CD4-positive, alpha-beta T cell treated with Interleukin-12 subunit alpha and Interleukin-12 subunit beta, for 1 hour (primary cell): Measurements from ENCODE around the gene KIF21A.
A peak's percentile ranks its signal among the peaks of the same experiment; 100 is the strongest.

ENCODE experiments used
- DNase-seq: peaks from one replicate; pipeline ENCODE4 v3.0.0-alpha.2; 2020

The KIF21A gene

DNA sequence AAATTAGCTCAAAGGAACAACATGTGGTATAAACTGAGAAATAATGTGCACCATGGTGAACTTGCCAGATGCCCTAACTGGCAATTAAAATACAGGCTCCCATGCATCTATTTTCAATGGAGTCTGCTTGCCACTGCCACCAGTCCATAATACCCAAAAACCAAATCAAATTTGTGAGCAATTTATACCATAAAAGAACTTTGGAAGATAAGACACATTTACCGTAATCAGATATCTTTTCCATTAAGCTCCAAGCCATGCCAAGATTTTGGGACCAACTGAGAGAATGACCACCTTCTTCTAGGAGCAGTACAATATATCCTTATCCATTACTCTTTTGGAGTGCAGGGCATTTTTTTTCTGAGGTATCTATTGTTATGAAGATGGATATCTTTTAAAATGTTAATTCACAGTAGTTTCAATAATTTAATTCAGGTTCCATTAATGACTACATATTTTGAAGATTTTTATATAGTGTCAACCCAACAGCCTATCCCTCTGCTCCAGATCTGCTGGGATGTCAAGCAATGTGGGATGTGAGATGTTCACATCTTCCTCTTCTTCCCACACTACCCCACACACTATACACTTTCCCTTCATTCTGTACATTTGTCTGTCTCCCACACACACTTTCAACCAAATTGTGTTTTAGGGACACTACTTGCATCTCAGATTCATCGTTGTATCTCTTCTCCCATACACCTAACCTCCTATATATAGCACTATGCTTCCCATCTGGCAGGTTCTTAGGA, 53.3 kb downstream of the KIF21A start:
- DNase-seq, result no peak

DNA sequence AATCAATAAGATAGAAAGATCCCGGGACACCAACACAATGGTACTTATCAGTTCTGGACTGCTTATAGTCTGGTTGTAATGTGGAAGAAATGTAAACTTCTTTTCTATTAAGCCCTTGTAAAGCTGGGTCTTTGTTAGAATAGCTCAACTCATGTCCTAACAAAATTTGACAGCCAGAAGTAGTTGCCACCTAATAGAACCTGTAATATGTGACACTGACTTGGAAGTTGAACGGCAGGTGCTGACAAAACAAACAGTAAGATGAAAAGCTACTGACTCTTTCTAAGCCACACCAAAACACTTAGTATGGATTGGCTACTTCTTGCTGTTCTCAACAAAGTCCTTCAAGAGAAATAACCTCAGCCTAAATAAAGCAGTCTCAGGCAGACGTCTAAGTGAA, 56.6 kb downstream of the KIF21A start:
- no peak for DNase-seq

DNA sequence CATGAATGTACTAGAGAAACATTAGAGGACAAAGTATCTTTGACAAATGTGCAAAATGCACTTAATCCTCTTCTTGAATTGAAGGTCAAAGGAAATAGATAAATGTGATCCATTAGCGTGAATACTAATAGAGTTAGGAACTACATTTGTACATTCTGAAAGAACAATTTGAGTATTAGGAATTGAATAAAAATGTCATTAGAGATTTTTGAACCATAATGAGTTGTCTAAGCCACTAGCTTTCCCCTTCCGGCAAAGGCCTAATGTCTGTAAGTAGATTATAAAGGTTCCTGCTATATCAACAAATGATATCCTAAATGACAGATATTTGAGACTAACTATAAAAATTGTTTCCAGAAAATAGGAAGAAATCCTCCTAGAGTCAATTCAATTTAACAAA, 59.8 kb downstream of the KIF21A start:
- DNase-seq, result no peak

DNA sequence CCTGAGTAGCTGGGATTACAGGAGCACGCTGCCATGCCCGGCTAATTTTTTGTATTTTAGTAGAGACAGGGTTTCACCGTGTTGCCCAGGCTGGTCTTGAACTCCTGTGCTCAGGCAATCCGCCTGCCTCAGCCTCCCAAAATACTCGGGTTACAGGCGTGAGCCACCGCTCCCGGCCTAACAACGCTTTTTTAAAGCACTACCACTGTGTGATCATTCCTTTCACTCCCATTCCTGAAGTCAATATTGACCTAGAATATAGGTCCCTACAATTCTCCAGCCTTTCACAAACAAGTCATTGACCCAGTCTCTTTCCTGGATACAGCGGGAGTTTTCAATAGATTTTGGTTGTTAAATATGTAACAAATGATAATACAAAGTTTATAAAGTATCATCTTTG, 62.8 kb downstream of the KIF21A start:
- DNase-seq, result no peak

DNA sequence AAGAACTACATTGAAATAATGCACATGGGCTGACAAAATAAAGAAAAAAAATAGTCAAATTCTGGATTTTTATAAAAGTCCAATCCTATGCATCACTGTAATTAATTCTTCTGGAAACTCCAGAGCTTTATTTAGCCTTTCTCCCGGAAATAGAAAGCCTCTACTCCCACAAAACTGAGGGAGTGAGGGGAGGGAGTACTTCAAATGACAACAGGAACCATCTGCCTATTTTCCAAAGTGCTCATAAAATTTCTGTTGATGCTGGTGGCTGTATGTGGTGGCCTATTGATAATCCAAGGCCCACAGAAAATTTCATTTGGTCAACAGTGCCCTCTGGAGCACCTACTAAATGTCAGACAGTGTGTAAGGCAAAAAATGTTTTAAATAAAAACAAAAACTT, 64.6 kb downstream of the KIF21A start:
- no peak for DNase-seq

DNA sequence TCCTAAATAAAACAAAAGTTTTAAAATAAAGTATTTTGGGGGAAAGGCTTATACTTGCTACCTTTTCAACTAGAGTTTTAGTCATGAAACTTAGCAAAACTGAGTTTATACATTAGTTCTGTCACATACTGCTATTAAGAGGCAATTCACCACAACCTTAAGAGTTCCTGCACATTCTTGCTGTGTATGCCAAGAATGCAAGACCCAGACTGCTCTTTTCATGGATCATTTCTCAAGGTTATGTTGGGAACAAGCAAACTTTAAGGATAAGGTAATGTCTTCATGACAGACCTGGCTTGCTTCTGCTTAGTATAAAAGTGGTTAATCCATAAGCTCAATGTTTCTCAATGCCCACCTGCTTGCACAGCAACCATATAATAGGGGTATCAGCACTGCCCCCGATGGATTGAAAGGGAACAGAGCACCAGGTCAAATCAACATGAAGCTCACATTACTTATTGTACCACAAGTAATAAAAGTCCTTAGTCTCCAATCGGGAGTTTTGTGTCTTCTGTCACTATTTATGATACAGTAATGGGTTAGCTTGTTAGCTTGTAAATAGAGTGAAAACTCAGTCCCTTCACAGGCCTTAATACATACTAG, 67.6 kb downstream of the KIF21A start:
- DNase-seq, result peak; percentile 16

DNA sequence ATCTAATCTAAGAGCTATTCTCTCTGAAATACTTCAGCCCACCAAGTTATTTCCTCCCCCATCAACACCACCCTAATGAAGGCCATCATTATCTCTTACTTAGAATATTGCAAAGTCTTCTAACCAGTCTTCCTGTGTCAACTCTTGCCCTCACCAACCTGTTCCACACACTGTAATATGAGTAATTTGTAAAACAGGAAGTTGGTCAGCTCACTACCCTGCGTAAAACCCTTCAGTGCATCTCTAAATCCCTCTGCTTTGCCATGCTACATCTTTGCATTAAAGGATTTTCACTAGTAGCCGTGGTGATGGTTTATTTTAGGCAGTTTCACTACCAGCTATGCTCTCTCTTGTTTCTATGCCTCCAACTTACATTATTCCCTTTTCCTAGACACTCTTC, 70.0 kb downstream of the KIF21A start:
- peak; percentile 35 for DNase-seq

DNA sequence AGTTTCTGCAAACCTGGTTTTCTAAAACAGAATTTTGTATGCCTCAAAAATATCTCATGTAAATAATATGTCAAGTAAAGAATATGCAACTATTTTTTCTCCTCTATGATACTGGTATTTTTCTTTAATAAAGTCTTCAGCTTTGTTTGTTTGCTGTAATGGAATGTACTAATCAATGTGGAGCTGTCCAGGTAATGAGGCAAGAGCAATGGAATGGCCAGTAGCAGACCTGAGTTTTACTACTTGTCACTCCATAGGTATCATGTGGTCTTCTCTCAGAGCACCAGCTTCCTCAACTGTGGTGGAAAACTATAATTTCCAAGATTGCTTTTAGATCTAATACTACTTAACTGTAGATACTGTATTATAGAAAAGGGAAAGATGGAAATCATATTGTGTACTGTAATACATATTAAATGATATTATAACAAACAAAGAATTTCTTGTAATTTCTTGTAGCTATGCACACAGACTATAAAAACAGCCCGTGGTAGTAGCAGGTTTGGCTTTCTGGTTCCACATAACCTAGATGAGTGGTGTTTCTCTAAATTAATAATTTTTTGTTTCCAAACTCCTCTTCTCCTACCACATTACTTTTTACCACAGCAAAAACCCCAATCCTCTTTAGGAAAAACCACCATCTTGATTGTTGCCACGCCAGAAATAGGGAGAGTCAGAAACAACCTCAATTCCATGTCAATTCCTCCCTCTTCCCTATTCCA, 70.6 kb downstream of the KIF21A start:
- DNase-seq, result no peak

DNA sequence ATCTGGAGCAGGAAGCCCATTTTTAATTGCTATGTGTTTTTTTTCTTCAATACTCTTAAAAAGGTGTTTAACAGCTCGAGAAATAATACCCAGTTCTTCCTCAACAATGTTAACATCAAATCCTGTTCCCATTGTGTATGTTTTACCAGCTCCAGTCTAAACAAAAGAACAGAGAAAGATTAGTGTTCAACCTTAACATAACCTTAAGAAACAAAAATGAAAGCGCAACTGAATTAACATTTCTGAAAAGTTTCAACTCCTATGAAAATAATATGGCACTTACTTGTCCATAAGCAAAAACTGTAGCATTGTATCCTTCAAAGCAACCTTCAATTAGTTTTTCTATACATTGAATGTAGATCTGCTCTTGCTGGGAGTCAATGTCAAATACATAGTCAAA, 73.2 kb downstream of the KIF21A start:
- DNase-seq, result no peak

DNA sequence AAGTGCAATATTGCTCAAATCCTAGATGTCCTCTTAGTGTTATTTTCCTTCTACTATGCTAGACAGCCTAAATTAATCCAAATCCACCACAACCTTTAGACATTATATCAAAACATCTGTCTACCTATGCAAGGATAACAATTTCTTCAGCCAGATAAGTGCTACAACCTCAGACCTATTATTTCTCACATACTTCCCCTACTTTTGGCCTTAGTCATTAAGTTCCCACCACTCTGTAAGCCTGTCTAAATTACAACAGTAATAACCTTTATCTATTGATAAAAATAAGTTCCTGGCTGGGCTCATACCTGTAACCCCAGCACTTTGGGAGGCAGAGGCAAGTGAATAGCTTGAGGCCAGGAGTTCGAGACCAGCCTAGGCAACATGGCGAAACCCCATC, 74.0 kb downstream of the KIF21A start:
- no peak for DNase-seq

DNA sequence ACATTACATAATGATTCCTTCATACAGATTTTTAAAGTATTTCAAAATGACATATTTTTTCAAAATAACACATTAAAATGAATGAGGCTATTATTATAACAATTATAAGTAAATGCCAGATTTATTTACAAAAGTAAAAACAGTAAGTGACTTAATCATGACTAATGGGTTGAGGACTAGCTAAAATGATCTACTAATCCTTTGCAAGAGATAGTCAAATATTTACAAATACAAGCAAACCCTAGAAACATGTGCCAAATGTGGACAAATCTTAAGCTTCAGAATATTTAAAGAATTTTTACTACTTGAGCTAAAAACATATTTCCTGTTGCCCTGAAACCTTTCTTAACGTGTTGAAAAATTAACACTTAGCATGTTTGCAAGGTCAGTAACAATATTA, 74.8 kb downstream of the KIF21A start:
- DNase-seq, result no peak

DNA sequence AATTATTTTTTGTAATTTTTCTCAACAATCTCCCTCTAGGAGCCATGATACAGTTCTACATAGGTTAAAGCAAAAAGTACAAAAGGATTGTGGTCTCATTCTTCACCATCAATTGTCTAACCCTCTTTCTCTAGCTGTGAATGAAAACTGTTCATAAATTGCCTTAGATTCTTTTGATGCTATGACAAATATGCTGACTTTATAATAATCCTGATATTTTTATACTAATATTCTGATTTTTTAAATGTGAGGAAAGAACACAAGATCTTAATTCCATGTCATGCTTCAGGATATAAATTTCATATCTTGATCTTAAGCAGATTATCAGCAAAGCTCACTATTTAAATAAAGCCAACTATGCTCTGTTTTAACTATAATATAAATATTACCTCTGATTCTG, 75.4 kb downstream of the KIF21A start:
- no peak for DNase-seq

DNA sequence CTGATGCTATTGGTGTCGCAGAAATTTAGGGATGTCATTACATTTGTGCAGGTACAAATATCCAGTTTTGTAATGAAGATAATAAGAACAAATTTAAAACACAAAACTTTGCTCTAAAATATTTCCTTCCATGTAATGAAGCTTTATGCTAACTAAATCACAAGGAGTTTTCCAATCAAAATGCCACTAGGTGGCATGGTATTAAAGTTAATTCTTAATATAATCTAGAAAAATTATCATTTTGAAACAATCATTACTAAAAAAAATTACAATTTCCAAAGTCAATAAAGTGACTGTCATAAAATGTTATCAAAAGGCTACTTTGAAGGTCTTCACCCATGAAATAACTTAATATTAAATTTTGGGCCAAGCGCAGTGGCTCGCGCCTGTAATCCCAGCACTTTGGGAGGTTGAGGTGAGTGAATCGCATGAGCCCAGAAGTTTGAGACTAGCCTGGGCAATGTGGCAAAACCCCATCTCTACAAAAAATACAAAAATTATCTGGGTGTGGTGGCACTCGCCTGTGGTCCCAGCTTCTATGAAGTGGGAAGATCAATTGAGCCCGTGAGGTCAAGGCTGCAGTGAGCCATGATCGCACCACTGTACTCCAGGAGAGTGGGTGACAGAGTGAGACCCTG, 77.4 kb downstream of the KIF21A start:
- DNase-seq, result no peak

DNA sequence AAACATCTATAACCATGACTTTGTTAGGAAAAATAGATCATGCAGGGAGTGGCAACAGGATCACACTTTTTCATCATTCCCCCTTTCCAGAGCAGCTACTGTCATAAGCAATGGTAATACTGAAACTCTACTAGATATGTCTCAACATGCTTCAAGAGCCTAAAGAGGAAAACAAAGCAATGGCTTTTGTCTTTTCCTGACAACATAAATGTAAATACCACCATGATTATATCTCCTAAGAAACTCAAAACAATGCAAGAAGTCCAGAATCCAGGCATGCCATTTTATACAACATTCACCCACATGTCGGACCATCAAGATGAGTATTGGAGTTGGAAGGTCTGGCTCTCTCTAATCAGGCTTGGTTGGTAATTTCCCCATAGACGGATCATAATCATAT, 78.7 kb downstream of the KIF21A start:
- DNase-seq, result no peak

DNA sequence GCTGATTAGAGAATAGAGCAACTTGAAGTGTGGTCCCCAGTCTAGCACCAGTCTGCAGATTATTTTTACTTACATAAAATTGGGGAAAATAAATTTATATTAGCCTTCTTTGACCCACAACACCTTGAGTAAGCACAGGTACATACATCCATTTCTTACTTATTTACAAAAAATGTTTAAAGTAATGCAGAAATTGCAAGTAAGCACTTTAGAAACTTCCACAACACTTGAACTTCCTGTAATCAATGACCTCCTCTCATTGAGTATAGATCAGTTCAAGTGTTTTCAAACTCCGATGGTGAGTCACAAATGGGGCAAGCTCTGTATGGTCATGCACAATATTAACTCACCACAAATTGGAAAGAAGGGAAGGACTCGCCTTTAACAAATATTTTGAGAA, 83.3 kb downstream of the KIF21A start:
- DNase-seq, result no peak

DNA sequence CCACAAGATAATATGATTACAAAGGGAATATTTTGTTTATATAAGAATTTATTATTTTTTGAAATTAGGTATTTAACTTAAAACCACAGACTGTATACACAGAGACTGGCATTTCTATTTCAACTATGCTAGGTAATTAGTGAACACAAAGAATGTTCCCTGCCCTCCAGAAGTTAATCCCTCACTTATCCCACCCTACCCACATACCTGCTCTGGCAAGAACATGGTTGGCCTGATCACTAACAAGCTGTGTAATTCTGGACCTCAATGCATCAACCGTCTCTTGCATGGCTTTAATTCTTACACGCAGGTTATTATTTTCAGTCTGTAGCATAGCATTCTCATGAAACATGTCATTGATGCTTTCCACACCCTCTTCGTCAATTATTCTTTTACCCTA, 85.9 kb downstream of the KIF21A start:
- no peak for DNase-seq

DNA sequence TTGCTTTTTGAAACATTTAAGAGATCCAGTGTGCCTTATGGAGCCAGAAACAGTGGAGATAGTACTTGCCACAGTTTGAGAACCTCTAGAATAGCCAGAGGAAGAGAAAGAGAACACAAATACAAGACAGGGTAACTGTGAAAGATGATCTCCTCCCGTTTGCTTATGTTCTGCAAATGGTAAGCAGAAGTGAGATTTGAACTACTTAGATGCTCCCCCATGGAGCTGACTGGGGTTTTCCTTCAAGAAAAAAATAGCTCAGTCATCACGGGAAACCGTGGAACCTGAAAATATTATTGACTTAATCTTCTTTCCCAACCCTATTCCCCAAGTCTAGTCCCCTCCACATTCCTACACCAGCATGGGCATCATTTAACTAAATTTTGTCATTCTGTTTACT, 87.1 kb downstream of the KIF21A start:
- DNase-seq, result no peak

DNA sequence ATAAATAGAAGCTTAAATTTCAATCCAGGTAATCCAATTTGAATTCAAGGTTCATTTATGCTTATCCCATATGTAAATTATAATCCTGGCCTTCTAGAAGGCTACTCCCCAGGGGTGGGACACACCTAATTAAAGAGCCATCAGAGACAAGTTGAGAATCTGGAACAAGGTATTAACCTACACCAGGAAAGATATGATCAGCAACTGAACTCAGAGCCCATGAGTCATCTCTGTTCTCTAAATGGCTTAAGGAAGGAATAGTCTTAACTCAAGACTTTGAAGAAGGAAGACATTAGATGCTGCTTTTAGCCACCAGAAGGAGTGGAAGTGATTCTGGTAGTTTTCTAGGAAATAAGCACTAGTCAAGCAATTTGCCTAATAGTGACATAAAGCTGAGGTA, 88.0 kb downstream of the KIF21A start:
- no peak for DNase-seq

DNA sequence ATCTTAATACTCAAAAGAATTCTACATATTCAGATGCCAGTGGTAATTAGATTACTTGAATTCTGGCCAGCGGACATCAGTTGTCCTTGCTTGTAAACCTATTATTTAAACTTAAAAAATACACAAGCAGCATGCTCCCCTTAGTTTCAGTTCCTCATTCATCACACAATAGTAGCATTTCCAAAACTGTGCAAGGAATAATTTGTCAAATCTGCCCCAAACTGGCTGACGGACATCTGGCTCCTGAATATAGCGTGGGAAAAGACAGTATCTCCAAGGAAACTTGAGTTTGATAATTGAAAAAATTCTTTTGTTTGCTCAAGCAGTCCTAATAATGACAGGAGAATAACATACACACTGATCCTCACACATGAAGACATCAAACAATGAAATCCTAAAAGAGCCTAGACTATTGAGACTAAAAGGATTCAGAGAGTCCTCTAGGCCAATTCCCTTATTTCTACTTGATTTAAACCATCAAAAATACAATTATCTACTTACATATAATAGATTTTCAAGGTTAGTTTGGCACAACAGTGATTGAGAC, 90.4 kb downstream of the KIF21A start:
- DNase-seq, result no peak

DNA sequence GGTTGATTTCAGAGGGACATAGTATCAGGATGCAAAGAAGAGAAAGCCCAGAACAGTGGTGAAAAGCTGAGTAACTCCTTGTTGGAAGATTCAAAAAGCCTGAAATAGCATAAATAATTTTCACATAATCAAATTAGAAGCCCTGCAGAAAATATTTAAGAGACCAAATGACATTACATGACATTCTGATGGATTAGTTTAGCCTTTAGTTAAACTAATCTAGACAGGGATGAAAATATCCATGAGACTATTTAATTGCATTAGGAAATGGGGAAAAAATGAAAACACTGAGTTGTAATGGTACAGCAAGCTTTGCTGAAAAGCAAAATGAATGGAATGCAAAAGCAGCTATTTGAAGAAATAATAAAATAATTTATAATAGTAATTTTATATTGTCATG, 91.8 kb downstream of the KIF21A start:
- DNase-seq, result no peak

DNA sequence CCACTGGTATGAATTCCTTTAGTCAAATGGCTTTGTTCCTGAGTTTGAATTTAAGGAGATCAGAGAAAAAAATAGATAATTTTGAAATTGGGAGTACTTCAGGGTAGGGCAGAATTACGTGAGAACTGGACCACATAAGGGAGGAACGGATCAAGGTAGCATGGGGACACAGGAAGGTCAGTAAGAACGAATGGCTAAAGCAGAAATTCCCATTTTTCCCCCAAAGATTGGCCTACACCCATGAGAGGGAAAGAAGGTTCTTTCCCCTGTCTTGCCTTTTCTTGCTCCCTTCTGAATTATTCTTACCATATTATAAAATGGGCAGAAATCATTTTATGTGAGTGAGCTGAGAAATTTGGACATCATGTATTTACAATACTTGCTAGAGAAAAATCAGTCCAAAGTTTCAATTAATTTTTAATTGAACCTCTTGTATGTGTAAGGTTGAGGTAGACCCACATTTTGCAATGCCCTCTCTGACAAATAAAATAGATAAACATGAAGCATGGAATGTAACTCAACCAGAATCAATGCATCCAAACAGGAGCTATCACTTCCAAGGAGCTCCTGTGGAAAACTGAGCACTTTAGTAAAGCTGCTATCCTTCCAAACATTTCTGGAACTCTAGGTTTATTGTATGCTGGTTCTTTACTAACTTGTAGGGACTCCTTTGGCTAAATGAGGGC, 93.8 kb downstream of the KIF21A start:
- DNase-seq, result no peak

DNA sequence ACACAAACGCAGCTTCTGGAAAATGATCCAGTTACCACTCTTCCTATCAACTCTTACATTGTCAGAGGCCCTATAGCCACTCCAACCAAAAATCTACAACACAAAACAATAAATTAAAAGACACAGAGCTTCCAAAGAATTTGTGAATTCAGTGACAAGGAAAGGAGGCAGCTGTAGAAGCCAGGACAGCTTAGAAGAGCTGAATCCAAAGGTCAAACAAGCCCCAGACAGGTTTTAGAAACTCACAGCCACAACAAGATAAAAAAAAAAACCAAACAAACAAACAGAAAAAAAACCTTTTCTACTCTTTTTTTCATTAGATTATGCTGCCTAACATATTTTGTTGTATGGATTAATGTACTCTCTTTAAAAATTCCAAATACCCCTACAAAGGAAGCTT, 94.4 kb downstream of the KIF21A start:
- no peak for DNase-seq

DNA sequence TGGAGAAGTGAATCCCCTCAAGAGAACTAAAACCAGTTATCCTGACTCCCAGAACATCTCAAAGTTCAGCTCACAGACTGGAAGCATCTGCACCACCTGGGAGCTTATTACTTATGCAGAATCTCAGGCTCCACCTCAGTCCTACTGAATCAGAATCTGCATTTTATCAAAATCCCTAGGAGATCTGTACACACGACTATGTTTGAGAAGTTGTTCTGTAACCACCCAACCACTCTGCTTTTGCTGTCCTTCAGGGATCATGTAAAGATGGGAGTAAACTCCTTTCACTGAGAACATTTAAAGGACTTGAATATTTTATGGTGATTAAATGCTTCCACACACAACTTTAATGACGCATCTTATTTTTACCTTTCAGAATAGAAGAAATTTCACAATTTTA, 98.0 kb downstream of the KIF21A start:
- DNase-seq, result no peak
